Prostate gland (tissue), 2 donors: Measurements from ENCODE around the gene PPP2R5C. TPM values are rescaled to one million over a fixed set of nuclear protein-coding genes. Genes with fewer than 3 reads are reported as not detected.

Source experiments
- DNase-seq: peaks from one replicate; pipeline ENCODE4 v3.0.0-alpha.2; 2019; ENCODE audit warnings: low spot score
- H3K27ac ChIP-seq, 2 donors: fragments of 200-600 bp; sonication (generic); 2 replicates each; pipeline ENCODE4 v1.5.1; 2017 to 2019
- H3K27me3 ChIP-seq: fragments of 200-600 bp; sonication (generic); replicated peaks from 2 replicates; pipeline ENCODE4 v1.5.1; 2019; ENCODE audit not compliant: insufficient read depth
- H3K36me3 ChIP-seq, 2 donors: fragments of 200-600 bp; sonication (generic); 1 replicate in 1 of 2; 2 replicates in 1 of 2; pipeline versions ENCODE4 v1.5.1 to v1.8.1; 2017 to 2019
- H3K4me1 ChIP-seq: fragments of 200-600 bp; sonication (generic); replicated peaks from 2 replicates; pipeline ENCODE4 v1.5.1; 2019
- H3K4me3 ChIP-seq, 2 donors: fragments of 200-600 bp; sonication (generic); 2 replicates each; pipeline ENCODE4 v1.5.1; 2017 to 2019
- H3K9me3 ChIP-seq: fragments of 200-600 bp; sonication (generic); 2 replicates; pipeline ENCODE4 v1.5.1; 2017
- POLR2A ChIP-seq: fragments of 450-650 bp; IDR thresholded peaks from one replicate; pipeline ENCODE4 v1.6.1; 2016; ENCODE audit warnings: antibody characterized with exemption, mild to moderate bottlenecking
- POLR2AphosphoS5 ChIP-seq: sonication (generic); formaldehyde crosslinking; IDR thresholded peaks from one replicate; pipeline ENCODE4 v1.6.1; 2017; ENCODE audit warnings: antibody characterized with exemption
- WGBS: methylation state at CpG from one replicate; pipeline ENCODE4 v1.1.5; 2018; 5-methylcytosine and 5-hydroxymethylcytosine counted together
- intact Hi-C: fragments of 100-400 bp; cut with DNase I; formaldehyde crosslinking; loops from one replicate; pipeline ENCODE4 v1.14.2; 2022
- total RNA-seq, 2 donors: library from RNA; depleted of rRNA; stranded (reverse); fragments of >200 nt; gene quantifications; one replicate each; pipeline ENCODE4 v1.1.0, GENCODE V29; 2016
- TF ChIP-seq, protein P1 (sequence below), 4 experiments: fragments of 200-600 bp in 2 of 4; fragments of 450-650 bp in 2 of 4; sonication (generic) in 2 of 4; IDR thresholded peaks; 1 replicate in 3 of 4; 2 replicates in 1 of 4; pipeline ENCODE4 v1.5.1; 2016 to 2019; ENCODE audit warnings: antibody characterized with exemption in 4 of 4, mild to moderate bottlenecking in 2 of 4, moderate library complexity in 2 of 4

Gene PPP2R5C
- total RNA-seq, 2 donors from 2014 or later = 67.8 to 96.2 TPM

DNA sequence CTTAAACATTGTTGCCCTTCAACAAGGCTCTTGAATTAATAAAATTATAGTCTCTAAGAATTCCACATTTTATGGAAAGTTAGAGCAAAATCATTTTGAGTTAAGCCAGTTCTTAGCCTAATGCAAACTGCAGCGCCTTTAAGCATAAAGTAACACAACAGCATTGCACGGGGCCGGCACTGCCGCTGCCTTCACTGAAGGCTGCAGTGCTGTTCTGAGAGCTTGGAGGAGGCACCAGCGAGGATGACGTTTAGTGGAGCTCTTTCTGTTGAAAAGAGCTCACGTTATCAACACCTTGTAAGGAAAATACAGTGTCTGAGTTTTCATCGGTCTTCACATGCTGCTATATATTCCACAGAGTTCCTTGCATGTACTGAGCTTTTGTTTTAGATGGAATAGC is 164.6 kb downstream of the PPP2R5C start:
- H3K4me1 ChIP-seq = no peaks in the 10 kb centered on the region
- no peak for TF ChIP-seq POLR2AphosphoS5
- TF ChIP-seq POLR2A = no peak
- TF ChIP-seq, protein P1, sequence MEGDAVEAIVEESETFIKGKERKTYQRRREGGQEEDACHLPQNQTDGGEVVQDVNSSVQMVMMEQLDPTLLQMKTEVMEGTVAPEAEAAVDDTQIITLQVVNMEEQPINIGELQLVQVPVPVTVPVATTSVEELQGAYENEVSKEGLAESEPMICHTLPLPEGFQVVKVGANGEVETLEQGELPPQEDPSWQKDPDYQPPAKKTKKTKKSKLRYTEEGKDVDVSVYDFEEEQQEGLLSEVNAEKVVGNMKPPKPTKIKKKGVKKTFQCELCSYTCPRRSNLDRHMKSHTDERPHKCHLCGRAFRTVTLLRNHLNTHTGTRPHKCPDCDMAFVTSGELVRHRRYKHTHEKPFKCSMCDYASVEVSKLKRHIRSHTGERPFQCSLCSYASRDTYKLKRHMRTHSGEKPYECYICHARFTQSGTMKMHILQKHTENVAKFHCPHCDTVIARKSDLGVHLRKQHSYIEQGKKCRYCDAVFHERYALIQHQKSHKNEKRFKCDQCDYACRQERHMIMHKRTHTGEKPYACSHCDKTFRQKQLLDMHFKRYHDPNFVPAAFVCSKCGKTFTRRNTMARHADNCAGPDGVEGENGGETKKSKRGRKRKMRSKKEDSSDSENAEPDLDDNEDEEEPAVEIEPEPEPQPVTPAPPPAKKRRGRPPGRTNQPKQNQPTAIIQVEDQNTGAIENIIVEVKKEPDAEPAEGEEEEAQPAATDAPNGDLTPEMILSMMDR (IDR thresholded peaks at IDR 0.05) = no peak
- no peaks in the 10 kb centered on the region for H3K9me3 ChIP-seq
- WGBS = 82% methylated on average over 8 of the region's 8 CpGs
- H3K36me3 ChIP-seq = peaks cover 3 to 7% of the 10 kb centered on the region in 2 donors
- H3K27ac ChIP-seq = no peak overlapping the region
- intact Hi-C loops = no loop called here
- DNase-seq = no peak
- H3K27me3 ChIP-seq = no peaks in the 10 kb centered on the region
- no peak overlapping the region for H3K4me3 ChIP-seq

DNA sequence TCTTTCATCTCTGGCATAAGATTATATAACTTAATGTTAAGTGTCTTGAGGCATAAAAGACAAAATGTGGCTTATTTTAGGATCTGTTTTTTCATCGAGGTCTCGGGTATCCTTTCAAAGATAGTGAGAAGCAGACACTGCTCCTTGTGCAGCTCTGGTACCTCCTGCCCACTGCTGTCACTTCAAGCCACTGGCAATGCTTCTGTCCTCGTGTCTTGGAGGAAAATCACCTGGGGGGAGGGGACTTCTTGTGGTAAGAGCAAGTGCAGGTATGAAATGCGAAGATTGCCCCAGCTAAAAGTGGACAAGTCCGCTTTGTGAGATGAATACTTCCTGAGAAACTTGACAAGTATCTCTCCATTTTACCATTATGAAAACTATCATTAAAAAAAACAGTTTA is 165.1 kb downstream of the PPP2R5C start:
- TF ChIP-seq, protein P1 (IDR thresholded peaks at IDR 0.05) = no peak
- TF ChIP-seq POLR2AphosphoS5 (no peak), POLR2A (no peak)
- H3K9me3 ChIP-seq = no peaks in the 10 kb centered on the region
- no peak overlapping the region for H3K4me3 ChIP-seq
- no peaks in the 10 kb centered on the region for H3K27me3 ChIP-seq
- H3K36me3 ChIP-seq = peaks cover 3 to 7% of the 10 kb centered on the region in 2 donors
- intact Hi-C loops = no loop called here
- 79% methylated on average over 5 of the region's 5 CpGs for WGBS
- DNase-seq = no peak
- H3K4me1 ChIP-seq = no peaks in the 10 kb centered on the region
- no peak overlapping the region for H3K27ac ChIP-seq

DNA sequence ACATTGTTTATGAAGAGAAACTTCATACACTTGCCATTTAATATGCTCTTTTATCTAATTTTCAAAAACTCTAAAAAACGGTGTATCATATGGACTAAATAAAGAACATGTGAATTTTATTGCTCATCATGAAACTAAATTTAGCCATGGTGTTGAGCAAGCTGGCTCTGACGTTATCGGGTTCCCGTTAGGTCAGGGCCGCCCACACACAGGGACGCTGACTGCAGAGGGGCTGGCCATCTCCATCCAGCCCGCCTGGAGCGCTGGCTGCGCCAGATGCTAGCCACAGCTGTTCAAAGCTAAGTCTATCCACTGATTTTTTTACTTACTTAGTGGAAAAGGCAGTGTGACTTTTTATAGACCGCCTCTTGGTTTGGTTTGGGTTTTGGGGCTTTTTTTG is 166.3 kb downstream of the PPP2R5C start:
- DNase-seq = no peak
- peak overlapping the region in 1 of 2 donors; percentile 22 for H3K27ac ChIP-seq
- no peak overlapping the region for H3K4me3 ChIP-seq
- 50% methylated on average over 10 of the region's 10 CpGs for WGBS
- intact Hi-C loops = no loop called here
- peaks cover 3% of the 10 kb centered on the region in 2 donors for H3K36me3 ChIP-seq
- no peaks in the 10 kb centered on the region for H3K9me3 ChIP-seq
- TF ChIP-seq POLR2A (no peak), POLR2AphosphoS5 (peak; percentile 40)
- no peaks in the 10 kb centered on the region for H3K4me1 ChIP-seq
- H3K27me3 ChIP-seq = no peaks in the 10 kb centered on the region

DNA sequence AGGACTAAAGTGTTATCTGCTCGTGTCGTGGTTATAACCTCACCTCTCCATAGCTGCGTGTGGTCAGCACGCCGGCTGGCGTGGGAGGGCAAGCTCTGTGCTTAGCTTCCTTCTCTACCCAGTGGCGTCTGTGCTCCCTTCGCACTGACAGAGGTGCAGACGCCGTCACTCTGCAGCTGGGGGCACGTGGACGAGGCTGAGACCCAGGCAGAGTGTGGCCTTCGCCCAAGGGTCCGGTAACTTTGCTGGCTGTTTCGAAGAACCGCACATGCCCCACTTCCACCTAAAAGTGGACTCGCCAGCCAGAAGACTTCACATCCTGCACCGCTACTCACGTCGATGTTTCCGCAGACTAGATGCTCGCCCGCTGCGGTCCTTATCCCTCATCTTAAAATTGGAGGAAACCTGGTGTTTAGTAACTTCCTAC is 166.9 kb downstream of the PPP2R5C start:
- no peak for DNase-seq
- H3K9me3 ChIP-seq = no peaks in the 10 kb centered on the region
- 92% methylated on average over 24 of the region's 24 CpGs for WGBS

DNA sequence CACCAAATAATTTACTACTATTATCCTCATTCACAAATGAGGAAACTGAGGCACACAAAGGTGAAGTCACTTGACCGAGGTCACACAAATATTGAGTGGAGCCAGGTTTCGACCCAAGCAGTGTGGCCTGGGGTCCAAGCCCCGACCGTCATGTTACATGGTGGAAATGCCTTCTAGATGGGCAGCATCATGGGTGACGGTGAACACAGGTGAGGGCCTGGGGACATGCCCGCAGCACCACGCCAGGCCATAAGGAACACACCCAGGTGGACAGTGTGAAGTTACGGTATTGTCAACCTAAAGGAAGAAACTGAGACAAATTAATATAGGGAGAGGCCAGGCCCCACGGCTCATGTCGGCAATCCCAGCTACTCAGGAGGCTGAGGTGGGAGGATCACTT is 167.6 kb downstream of the PPP2R5C start:
- intact Hi-C loops = no loop called here
- 97% methylated on average over 10 of the region's 10 CpGs for WGBS
- DNase-seq = no peak

More for the DNA sequence above, 166.9 kb downstream of the PPP2R5C start:
- no peak overlapping the region for H3K4me3 ChIP-seq
- H3K36me3 ChIP-seq = peaks cover 0 to 3% of the 10 kb centered on the region in 2 donors
- TF ChIP-seq, protein P1 (IDR thresholded peaks at IDR 0.05) = no peak
- TF ChIP-seq POLR2AphosphoS5 = no peak
- no peak for TF ChIP-seq POLR2A
- H3K27me3 ChIP-seq = no peaks in the 10 kb centered on the region
- intact Hi-C loops = no loop called here
- H3K27ac ChIP-seq = no peak overlapping the region
- H3K4me1 ChIP-seq = no peaks in the 10 kb centered on the region

More for the DNA sequence above, 167.6 kb downstream of the PPP2R5C start:
- H3K9me3 ChIP-seq = no peaks in the 10 kb centered on the region
- no peak overlapping the region for H3K27ac ChIP-seq
- no peak overlapping the region for H3K4me3 ChIP-seq
- no peaks in the 10 kb centered on the region for H3K27me3 ChIP-seq
- H3K4me1 ChIP-seq = no peaks in the 10 kb centered on the region
- TF ChIP-seq, protein P1 (IDR thresholded peaks at IDR 0.05) = no peak
- no peak for TF ChIP-seq POLR2AphosphoS5
- no peak for TF ChIP-seq POLR2A
- H3K36me3 ChIP-seq = peaks cover 0 to 3% of the 10 kb centered on the region in 2 donors
